HG03066 (cell line): Measurements from ENCODE around the gene CROT.
"Not testable (repeated sequence)": the region's sequence is repeated elsewhere in the genome, so short reads cannot be mapped to it uniquely, and the experiment has no call there.

Experiments
- ATAC-seq: cut with Tn5 transposase; IDR thresholded peaks from one replicate; pipeline ENCODE4 v1.9.1; 2021; ENCODE audit warnings: low read depth; ENCODE audit not compliant: unreplicated experiment

Gene CROT

GRCh38 chr7:87345166-87345927 is at the start of gene CROT:
Gene CROT (plus strand): TSS chr7:87345664. CDS start chr7:87349069, 3,405 bp downstream.
- ATAC-seq: peak; percentile 95

GRCh38 chr7:87300756-87301155 is 44.7 kb upstream of the CROT start:
- ATAC-seq: no peak

GRCh38 chr7:87310790-87311419 is 34.6 kb upstream of the CROT start:
- no peak for ATAC-seq

- ATAC-seq: peak; percentile 59
These were observed 33.1 kb upstream of the CROT start for GRCh38 chr7:87312215-87312865.

GRCh38 chr7:87316097-87316700 is 29.3 kb upstream of the CROT start:
- peak; percentile 72 for ATAC-seq

- ATAC-seq: no peak
These were observed 28.5 kb upstream of the CROT start for GRCh38 chr7:87316846-87317552.

GRCh38 chr7:87317691-87318245 is 27.7 kb upstream of the CROT start:
- ATAC-seq: no peak

GRCh38 chr7:87318741-87319140 is 26.7 kb upstream of the CROT start:
- no peak for ATAC-seq

GRCh38 chr7:87319154-87319581 is 26.3 kb upstream of the CROT start:
- ATAC-seq: not testable (repeated sequence)

GRCh38 chr7:87322912-87323311 is 22.6 kb upstream of the CROT start:
- no peak for ATAC-seq

- ATAC-seq: no peak
These were observed 19.7 kb upstream of the CROT start for GRCh38 chr7:87325576-87326370.

- ATAC-seq: no peak
These were observed 17.2 kb upstream of the CROT start for GRCh38 chr7:87328281-87328680.

- ATAC-seq: no peak
These were observed 15.1 kb upstream of the CROT start for GRCh38 chr7:87330316-87330715.

GRCh38 chr7:87330942-87331341 is 14.5 kb upstream of the CROT start:
- no peak for ATAC-seq

- no peak for ATAC-seq
These were observed 13.7 kb upstream of the CROT start for GRCh38 chr7:87331687-87332252.

GRCh38 chr7:87332321-87332720 is 13.1 kb upstream of the CROT start:
- ATAC-seq: no peak

- ATAC-seq: no peak
These were observed 9.3 kb upstream of the CROT start for GRCh38 chr7:87336136-87336535.

GRCh38 chr7:87337331-87337730 is 8.1 kb upstream of the CROT start:
- no peak for ATAC-seq

GRCh38 chr7:87339373-87339897 is 6.0 kb upstream of the CROT start:
- ATAC-seq: no peak
